Measurements from ENCODE around the gene KIAA0753.

The KIAA0753 gene

DNA sequence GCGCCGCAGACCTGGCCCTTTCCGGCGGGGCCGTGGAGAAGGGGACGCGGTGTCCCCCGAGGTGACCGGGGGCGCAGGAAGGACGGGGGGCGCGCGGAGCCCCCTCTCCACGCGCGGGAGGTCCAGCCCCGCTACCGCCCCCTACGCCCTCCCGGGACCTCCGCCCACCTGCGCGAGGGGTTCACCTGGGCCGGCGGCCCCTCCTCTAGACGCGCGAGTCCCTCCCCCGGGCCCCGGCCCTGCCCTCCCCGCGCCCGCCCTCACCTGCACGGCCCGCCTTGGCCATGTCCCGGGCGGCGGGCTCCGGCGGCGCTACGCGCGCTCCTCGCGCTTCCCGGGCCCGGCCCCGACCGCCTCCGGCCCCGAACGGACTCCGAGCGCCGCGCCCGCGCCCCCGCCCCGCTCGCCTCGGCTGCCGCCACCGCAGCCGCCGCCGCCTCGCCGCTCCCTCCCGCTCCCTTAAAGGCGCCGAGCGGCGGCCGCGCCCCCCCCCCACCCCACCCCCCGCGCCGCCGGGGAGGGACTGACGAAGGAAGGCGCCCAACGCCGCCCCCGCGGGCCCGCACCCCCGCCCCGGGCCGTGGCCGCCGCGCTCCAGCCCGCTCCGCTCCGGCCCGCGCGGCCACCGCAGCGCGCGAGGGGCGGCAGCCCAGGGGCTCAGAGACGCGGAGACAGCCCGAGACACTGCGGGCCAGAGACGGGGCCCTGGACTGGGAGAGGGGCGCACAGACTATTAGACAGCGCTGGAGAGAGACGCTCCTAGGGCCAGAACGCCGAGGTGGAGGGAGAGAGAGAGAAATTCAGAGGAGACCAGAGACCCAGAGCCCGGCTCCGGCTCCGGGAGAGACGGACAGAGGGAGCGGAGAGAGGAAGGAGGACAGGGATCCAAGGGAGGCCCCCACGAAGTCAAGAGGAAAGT lies 84.1 kb downstream of the KIAA0753 start, which contains the start of gene PITPNM3:
PITPNM3 (minus strand) TSS at position 435 of the 919 bp plus-strand sequence; CDS start at position 286, 149 bp downstream.
- Histone ChIP-seq H3K27me3 (ENCODE audit: insufficient read depth, poor library complexity, severe bottlenecking) (peaks cover 4% of the 10 kb centered on the region), H3K27ac (replicated peaks) (no peak within 1 kb of the TSS)

DNA sequence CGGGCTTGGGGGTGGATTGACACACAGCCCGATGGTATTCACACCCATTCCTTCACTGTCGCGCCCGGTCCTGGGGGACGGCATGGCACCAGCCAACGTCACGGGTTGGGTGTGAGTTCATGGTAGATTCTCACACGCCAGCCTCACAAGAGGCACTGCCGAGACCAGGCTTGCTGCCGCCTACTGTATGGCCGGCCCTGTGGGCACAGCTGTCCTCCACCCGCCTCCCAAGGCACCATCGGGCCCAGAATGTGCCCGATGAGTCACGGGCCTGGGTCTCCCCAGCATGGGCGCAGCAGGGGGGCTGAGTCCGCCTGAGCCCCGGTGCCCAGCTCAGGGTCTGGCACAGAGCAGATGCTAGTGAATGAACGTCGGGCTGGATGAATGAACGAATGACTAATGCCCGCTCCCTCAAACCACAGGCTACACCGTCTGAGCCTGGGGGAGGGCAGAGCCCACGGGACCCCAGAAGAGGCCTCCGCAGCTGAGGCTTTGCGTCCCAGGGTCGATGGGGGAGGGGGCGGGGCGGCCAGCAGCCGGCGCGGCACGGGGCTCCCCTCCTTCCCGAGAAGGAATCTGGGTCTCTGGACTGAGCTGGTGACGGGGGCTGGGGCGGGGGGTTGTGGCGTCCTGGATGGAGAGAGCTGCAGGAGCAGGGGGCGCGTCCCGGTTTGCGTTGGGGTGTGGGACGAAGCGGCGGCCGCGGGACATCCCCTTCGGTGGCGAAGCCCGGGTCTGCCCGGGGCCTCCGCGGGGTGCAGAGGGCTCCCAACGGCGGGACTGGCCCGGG lies 85.0 kb downstream of the KIAA0753 start:
- H3K27ac ChIP-seq (replicated peaks) = no peak overlapping the region
- H3K4me3 ChIP-seq (replicated peaks; ENCODE audit: insufficient read depth, low read length) = no peak overlapping the region
- peaks cover 4% of the 10 kb centered on the region for H3K27me3 ChIP-seq (ENCODE audit: insufficient read depth, poor library complexity, severe bottlenecking)
- TF ChIP-seq, protein P1, sequence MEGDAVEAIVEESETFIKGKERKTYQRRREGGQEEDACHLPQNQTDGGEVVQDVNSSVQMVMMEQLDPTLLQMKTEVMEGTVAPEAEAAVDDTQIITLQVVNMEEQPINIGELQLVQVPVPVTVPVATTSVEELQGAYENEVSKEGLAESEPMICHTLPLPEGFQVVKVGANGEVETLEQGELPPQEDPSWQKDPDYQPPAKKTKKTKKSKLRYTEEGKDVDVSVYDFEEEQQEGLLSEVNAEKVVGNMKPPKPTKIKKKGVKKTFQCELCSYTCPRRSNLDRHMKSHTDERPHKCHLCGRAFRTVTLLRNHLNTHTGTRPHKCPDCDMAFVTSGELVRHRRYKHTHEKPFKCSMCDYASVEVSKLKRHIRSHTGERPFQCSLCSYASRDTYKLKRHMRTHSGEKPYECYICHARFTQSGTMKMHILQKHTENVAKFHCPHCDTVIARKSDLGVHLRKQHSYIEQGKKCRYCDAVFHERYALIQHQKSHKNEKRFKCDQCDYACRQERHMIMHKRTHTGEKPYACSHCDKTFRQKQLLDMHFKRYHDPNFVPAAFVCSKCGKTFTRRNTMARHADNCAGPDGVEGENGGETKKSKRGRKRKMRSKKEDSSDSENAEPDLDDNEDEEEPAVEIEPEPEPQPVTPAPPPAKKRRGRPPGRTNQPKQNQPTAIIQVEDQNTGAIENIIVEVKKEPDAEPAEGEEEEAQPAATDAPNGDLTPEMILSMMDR (IDR thresholded peaks at IDR 0.05; ENCODE audit: insufficient read depth, low read length) = no peak
- TF ChIP-seq POLR2AphosphoS5 (IDR thresholded peaks at IDR 0.05; ENCODE audit: low read depth) (no peak), GABPA (IDR thresholded peaks at IDR 0.05; ENCODE audit: low read depth) (no peak), SPI1 (IDR thresholded peaks at IDR 0.05; ENCODE audit: borderline replicate concordance, low read depth) (no peak)
- TF ChIP-seq, protein P2, sequence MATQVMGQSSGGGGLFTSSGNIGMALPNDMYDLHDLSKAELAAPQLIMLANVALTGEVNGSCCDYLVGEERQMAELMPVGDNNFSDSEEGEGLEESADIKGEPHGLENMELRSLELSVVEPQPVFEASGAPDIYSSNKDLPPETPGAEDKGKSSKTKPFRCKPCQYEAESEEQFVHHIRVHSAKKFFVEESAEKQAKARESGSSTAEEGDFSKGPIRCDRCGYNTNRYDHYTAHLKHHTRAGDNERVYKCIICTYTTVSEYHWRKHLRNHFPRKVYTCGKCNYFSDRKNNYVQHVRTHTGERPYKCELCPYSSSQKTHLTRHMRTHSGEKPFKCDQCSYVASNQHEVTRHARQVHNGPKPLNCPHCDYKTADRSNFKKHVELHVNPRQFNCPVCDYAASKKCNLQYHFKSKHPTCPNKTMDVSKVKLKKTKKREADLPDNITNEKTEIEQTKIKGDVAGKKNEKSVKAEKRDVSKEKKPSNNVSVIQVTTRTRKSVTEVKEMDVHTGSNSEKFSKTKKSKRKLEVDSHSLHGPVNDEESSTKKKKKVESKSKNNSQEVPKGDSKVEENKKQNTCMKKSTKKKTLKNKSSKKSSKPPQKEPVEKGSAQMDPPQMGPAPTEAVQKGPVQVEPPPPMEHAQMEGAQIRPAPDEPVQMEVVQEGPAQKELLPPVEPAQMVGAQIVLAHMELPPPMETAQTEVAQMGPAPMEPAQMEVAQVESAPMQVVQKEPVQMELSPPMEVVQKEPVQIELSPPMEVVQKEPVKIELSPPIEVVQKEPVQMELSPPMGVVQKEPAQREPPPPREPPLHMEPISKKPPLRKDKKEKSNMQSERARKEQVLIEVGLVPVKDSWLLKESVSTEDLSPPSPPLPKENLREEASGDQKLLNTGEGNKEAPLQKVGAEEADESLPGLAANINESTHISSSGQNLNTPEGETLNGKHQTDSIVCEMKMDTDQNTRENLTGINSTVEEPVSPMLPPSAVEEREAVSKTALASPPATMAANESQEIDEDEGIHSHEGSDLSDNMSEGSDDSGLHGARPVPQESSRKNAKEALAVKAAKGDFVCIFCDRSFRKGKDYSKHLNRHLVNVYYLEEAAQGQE (IDR thresholded peaks at IDR 0.05; ENCODE audit: insufficient replicate concordance, low read depth) = no peak
- no peak for DNase-seq (ENCODE audit: low read depth in 1 of 2, low spot score in 1 of 2)

More for the DNA sequence above, 84.1 kb downstream of the KIAA0753 start, which contains the start of gene PITPNM3:
- no peak for DNase-seq (ENCODE audit: low read depth in 1 of 2, low spot score in 1 of 2)
- TF ChIP-seq POLR2AphosphoS5 (IDR thresholded peaks at IDR 0.05; ENCODE audit: low read depth) = no peak
- no peak for TF ChIP-seq SPI1 (IDR thresholded peaks at IDR 0.05; ENCODE audit: borderline replicate concordance, low read depth)
- TF ChIP-seq, protein P1 (IDR thresholded peaks at IDR 0.05; ENCODE audit: insufficient read depth, low read length) = no peak
- no peak for TF ChIP-seq GABPA (IDR thresholded peaks at IDR 0.05; ENCODE audit: low read depth)
- TF ChIP-seq, protein P2 (IDR thresholded peaks at IDR 0.05; ENCODE audit: insufficient replicate concordance, low read depth) = no peak
- no peak within 1 kb of the TSS for H3K4me3 ChIP-seq (replicated peaks; ENCODE audit: insufficient read depth, low read length)

DNA sequence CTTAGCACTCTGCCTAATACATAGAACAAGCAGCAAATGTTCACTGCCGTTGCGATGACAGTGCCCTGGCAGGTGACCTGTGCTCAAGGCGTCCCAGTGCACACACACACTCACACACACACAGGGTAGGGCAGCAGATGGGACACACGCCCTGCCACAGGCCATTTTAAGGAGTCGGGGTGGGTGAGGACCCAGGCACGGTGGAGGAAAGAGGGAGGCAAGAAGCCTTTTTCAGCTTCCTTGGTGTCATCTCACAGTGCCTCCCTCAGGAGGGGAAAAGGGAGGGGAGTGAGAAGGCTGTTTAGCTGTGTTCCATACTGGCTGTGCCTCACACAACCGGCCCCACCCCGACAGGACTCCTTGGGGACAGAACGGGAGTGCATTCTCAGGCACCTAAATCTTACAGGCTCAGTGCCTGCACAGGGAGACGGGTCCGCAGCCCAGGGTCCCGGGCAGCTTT lies 85.6 kb downstream of the KIAA0753 start:
- Histone ChIP-seq H3K4me3 (replicated peaks; ENCODE audit: insufficient read depth, low read length) (no peak overlapping the region), H3K27ac (replicated peaks) (no peak overlapping the region), H3K27me3 (ENCODE audit: insufficient read depth, poor library complexity, severe bottlenecking) (peaks cover 4% of the 10 kb centered on the region)
- TF ChIP-seq, protein P1 (IDR thresholded peaks at IDR 0.05; ENCODE audit: insufficient read depth, low read length) = no peak
- TF ChIP-seq, protein P2 (IDR thresholded peaks at IDR 0.05; ENCODE audit: insufficient replicate concordance, low read depth) = no peak
- TF ChIP-seq SPI1 (IDR thresholded peaks at IDR 0.05; ENCODE audit: borderline replicate concordance, low read depth) (no peak), GABPA (IDR thresholded peaks at IDR 0.05; ENCODE audit: low read depth) (no peak), POLR2AphosphoS5 (IDR thresholded peaks at IDR 0.05; ENCODE audit: low read depth) (no peak)
- no peak for DNase-seq (ENCODE audit: low read depth in 1 of 2, low spot score in 1 of 2)

Data from HL-60 (cell line).